Measurements from ENCODE around the gene TAF1A.

Gene TAF1A

DNA sequence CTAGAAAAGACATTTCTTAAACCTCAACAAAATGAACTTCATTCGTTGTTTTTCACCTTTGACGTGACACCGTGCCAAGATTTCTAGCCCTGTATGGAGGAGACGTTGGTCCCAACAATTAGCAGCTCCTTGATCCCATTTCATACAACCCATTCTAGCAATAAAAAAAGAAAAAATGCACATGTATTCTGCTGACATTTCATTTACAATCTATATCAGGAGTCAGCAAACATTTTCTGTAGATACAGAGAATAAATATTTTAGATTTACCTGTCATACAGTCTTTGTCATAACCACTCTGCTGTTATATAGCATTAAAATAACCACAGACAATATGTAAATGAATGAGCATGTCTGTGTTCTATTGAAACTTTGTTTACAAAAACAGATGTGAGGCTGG is 7.0 kb upstream of the TAF1A start:
- no peak for DNase-seq (ENCODE audit: low read depth in 2 of 2)

DNA sequence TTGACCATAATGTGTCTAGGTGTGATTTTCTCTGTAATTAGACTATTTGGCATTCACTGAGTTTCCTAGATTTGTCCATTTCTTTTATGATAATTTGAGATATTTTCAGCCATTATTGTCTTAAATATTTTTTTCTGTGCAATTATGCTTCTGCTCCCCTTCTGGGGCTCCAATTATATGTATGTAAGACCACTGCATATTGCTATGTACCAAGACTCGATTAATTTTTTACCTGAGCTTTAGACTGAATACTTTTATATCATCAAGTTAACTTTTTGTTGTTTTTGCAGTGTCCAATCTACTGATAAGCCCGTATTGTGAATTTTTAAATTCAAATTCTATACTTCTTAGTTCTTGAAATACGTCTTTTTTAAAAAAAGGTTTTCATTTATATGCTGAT is 5.1 kb upstream of the TAF1A start:
- no peak for DNase-seq (ENCODE audit: low read depth in 2 of 2)

DNA sequence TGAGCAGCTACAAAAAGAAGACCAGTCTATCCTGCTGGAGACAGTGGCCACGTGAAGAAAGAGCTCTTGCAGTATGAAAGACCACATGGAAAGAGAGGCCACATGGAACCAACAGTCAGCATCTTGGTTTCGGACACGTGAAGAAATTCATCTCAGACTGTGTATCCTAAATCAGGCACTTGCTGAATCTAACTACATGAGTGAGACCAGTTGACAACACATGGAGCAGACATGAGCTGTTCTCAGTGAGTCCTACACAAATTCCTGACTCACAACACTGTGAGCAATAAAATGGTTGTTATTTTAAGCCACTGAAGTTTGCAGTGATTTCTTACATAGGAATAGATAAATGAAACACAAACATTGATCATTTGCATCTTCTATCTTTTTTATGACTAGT is 2.4 kb upstream of the TAF1A start:
- no peak for DNase-seq (ENCODE audit: low read depth in 2 of 2)

DNA sequence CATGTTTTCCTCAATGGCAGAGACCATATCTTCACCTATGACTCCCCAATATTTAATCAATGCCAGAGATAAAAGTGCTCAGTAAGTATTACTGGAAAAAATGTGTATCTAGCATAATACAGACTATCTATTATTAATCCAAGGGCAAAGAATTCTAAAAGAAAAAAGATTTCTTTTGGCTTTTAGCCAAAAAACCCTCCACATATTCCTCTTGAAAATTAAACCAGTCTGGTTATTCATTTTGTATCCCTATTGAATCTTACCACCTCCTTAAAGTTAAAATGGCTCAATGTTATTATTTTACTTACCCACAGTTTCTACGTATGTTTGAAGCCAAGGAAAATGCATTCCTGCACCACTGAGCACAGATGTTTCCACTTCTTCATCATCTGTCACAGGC is 1.6 kb downstream of the TAF1A start:
- no peak for DNase-seq (ENCODE audit: low read depth in 2 of 2)

DNA sequence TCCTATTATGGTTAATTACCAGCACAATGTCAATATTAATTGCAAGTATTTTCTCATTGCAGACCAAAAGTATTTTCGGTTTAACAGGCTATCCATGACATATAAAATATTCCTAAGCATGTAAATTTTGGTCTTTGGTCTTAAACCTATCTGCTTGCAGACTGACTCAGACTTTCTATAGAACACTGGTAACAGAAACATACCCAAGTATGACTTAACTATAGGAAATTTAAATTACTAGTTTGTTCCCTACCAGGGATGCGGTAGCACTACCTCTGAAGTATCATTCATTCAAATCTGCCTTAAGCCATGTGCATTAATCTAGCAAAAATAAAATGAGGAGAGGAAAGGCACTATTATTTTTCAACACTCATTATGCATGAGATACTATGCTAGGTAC is 2.9 kb downstream of the TAF1A start:
- DNase-seq (ENCODE audit: low read depth in 2 of 2): no peak

DNA sequence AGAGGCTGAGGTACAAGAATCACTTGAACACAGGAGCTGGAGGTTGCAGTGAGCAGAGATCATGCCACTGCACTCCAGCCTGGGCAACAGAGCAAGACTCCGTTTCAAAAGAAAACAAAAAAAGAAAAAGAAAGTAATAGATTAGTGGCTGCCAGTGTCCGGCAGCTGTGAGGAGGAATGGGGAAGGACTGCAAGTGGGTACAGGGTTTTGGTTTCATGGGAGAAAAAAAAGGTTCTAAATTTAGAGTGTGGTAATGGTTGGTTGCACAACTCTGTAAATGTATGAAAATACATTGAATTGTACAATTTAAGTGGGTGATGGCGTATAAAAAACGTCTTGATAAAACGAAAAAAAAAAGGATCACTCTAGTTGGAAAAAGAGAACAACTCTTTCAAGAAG is 6.7 kb downstream of the TAF1A start:
- DNase-seq (ENCODE audit: low read depth in 2 of 2): no peak

DNA sequence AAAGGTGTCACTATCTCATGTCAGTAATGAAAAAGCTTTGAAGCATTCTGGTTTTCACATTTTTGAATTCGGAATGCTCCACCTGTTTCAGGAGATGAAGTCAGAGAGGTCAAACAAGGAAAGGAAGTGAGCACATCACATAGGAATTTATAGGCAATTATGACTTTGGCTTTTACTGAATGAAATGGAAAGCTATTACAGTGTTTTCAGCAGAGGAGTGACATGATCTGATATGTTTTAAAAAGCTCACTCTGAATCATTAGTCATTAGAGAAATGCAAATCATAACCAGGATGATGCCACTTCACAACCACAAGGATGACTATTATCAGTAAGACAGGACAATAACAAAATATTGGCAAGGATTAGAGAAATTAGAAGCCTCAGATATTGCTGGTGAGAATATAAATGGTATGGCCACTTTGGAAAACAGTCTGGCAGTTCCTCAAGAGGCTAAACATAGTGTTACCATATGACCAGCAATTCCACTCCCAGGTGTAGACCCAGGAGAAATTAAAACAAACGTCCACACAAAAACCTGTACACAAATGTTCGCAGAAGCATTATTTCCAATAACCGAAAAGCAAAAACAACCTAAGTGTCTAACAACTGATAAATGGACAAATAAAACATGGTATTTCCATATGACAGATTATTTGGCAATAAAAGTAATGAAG is 7.5 kb downstream of the TAF1A start:
- DNase-seq (ENCODE audit: low read depth in 2 of 2): no peak

DNA sequence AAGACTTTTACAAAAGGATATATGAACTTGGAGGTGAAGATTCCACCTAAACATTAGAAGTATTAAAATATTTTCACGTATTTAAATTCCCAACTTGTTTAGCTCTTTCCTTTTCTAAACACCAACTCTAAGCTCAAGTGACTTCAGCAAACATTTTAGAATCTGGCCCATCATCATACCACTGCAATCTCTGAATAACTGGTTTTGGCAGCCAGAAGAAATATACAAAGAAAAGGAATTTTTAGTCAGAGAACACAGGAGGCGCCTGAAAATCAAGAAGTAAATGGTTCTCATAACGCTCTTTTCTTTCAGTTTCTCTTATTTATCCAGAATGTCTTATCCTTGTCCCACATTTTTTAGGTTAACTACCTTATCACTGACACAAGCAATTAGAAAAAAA is 10.4 kb downstream of the TAF1A start:
- no peak for DNase-seq (ENCODE audit: low read depth in 2 of 2)

DNA sequence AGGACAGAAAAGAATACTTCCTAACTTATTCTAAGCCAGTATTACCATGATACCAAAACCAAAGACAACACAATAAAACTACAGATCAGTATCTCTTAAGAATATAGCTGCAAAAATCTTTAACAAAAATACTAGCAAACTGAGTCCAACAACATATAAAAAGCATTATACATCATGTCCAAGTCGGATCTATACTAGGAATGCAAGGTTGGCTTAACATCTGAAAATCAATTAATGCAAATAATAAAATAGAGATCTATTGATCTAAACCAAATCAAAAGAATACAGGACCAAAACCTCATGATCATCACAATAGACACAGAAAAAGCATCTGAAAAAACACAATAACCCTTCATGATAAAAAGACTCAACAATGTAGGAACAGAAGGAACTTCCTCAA is 18.9 kb downstream of the TAF1A start:
- no peak for DNase-seq (ENCODE audit: low read depth in 2 of 2)

DNA sequence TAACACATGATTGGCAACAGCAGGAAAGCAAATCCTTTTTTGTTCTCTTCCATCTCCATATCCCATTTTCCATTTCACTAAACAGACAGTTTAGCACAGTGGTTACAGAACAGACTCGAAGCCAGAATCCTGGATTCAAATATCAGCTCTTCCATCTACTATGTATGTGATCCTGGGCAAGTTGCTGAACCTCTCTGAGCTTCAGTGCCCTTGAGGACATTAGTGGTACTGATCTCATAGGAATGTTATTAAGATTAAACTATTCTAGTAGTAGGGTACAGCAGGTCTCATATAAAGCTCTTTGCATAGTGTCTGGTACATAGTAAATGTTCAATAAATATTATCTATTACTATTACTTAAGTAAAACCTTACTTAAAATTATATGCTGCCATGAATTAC is 28.1 kb downstream of the TAF1A start:
- no peak for DNase-seq (ENCODE audit: low read depth in 2 of 2)

DNA sequence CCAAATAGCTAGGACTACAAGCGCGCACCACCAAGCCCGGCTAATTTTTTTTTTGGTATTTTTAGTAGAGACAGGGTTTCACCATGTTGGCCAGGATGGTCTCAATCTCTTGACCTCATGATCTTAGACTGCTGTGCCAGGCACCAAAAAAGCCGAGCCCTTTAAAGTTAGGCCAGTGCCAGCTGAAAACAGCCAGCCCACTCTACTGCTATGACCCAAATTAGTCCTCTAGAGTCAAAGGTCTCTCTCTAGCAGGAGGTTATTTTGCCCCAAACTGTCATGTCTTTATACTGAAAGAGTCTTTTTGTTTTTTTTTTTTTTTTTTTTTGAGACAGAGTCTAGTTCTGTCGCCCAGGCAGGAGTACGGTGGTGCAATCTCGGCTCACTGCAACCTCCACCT is 32.2 kb downstream of the TAF1A start:
- DNase-seq (ENCODE audit: low read depth in 2 of 2): no peak

DNA sequence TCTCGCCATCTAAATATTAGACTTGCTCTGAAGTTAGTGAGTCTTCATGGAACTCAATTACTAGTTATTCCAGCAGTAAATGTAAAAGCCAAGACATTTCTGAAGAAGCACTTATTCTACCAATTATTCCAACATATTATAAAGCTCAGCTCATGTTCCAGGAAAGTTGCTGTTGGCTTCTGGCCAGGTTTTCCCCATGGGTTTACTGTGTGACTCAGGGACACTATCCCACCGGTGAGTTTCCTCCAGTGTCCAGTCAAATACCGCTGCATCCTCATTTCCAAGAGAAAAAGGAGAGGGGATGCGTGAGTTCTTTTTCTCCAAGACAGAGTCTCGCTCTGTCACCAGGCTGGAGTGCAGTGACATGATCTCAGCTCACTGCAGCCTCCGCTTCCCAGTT is 32.6 kb downstream of the TAF1A start:
- no peak for DNase-seq (ENCODE audit: low read depth in 2 of 2)

DNA sequence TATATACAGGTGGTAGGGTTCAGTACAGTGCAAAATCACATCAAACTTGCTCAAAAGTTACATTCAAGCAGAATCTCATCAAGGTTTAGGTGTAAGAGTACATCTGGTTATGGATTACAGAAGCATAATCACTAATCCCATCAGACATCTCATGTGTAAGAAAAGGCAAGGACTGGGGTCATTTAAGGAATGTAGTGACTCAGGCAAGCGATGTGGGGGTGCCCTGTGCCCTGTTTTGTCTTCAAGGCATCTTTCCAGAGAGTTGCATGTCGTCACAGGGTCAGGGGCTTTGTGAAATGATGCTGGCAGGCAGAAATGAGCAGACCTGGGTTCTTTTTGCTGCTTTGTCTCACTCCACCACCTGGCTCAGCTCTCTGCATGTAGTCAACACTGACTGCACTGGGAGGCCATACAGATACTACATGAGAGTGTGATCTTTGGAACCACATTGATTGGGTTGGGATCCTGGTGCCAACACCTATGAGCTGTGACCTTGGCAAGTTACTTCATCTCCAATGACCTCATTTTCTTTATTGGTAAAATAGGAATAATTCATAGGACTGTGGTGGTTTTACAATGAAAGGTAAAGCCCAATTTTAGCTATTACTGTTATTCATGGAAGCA is 33.6 kb downstream of the TAF1A start:
- DNase-seq (ENCODE audit: low read depth in 2 of 2): no peak

DNA sequence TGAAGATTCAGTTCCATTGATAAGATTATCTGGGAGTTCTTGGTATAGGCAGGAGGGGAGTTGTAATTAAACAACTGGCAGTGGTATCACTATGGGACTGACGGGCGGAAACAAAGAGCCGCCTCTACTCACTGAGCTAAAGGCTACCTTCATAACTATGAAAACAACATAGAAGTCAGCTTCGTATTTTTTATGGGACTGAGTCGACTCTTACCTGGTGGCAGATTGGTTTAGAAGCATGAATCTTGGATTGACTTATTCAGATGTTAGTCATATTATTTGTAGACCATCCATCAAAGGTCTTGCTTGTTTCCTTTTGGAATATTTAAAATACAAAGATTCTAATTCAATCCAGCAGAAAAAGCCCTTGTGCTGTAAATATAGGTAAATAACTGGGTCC is 35.6 kb downstream of the TAF1A start:
- no peak for DNase-seq (ENCODE audit: low read depth in 2 of 2)

DNA sequence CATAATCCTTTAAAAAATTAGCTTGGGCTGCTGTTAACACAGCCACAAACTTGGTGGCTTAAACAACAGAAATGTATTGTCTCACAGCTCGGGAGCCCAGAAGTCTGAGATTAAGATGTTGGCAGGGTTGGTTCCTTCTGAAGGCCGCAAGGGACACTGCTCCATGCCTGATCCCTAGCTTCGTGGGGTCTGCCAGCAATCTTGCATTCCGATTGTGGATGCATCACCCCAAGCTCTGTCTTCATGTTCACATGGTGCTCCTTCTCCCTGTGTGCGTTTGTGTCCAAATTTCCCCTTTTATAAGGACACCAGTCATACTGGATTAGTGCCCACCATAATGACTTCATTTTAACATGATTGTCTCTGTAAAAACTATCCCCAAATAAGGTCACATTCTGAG is 36.9 kb downstream of the TAF1A start:
- no peak for DNase-seq (ENCODE audit: low read depth in 2 of 2)

DNA sequence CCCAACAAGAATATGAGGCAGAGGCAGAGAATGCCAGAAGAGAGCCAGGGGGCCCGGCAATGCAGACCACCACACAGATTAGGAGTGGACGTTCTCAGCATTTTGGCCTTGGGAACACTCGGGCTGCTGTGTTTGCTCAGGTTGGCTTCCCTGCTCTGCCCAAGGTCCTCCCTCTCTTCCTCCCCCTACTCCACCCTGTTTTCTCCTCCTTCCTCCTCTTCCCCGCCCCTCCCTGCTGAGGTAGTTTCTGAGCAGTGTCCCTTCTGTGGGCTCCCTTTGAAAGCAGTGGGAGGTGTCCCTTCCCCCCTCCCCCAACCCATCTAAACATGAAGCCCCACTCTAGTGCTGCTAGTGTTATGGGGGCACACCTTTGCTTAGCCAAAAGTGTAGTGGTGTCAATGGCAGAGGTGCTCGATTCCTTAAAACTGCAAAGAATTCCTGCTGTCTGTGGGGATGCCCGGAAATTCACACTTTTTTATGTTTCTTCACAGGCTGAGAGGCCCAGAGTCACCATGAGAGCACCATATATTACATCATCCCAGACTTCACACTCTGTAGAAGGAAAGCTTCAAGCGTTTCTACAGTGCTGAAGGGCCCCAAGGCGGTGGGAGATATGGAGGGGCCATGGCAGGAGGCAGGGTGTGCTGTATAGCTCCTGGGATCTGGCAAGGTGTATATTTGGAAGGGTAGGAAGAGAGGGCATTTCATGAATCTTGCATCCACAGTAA is 41.6 kb downstream of the TAF1A start, which contains the start of gene HHIPL2:
Gene HHIPL2 (minus strand): TSS at position 161 of the 728 bp plus-strand sequence. CDS start 60 bp downstream, at position 101.
- DNase-seq (ENCODE audit: low read depth in 2 of 2): no peak

DNA sequence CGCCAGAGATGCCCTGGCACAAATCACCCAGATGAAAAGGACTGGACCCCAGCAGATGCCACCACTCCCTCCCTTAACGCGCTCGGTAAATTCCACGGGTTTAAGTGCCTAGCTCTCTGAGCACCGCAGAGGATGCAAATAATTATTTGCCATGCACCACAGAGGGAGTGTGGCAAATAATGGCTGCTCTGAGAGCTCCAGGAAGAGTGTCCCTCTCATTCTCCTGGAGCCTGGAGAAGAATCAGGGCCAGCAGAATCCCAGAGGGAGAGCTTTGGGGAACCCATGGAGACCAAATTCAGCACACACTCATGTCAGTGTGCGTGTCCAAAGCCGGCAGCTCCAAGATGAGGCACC is 42.5 kb downstream of the TAF1A start:
- no peak for DNase-seq (ENCODE audit: low read depth in 2 of 2)

DNA sequence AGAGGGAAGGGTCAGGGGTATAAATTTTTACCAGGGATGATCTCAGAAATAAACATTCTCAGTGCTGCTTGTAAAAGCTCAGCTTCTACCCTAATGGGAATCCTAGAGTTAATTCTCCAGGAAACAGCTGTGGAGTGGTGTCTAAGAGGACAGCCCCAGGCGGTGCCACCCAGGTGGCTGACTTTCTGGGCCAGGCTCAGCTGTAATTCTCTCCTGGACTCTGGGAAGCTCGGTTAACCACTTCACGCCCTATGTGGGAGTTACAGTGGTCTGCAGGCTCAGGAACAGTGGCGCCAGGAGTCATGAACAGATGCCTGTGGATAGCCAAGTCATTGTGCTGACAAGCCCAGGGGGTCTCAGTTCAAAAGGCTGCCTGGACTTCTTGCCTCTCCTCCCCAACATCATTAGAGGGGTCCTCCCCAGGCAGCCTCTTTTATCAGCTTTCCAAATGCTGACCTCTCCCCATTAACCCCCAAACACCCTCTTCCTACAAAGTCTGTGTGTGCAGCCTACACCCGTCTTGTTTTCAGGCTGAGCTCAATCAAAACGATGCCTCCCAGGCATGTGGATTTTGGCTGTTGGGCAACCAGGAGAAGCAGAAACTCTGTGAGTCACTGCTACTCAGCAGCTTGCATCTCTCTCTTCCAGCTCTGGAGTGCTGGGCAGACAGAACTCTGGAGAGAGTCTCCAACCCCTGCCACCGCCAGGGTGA is 43.0 kb downstream of the TAF1A start:
- DNase-seq (ENCODE audit: low read depth in 2 of 2): peak; percentile 49 to 62

DNA sequence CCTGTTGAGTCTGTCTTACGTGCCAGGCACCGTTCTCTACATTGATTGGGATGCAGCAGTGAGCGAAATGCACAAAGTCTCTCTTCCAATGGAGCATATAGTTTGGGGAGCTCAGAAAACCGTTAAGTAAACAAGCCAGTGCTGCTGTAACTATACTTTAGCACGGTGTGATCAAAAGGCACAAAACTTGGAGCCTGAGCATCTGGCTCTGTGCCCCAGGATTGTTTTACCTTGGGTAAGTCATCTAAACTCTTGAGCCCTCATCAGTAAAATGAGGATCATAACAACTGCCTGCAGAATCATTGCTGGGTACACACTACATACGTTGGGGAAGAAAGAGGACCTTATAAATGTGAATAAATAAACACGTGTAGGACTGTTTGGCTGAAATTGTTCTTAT is 43.6 kb downstream of the TAF1A start:
- no peak for DNase-seq (ENCODE audit: low read depth in 2 of 2)

DNA sequence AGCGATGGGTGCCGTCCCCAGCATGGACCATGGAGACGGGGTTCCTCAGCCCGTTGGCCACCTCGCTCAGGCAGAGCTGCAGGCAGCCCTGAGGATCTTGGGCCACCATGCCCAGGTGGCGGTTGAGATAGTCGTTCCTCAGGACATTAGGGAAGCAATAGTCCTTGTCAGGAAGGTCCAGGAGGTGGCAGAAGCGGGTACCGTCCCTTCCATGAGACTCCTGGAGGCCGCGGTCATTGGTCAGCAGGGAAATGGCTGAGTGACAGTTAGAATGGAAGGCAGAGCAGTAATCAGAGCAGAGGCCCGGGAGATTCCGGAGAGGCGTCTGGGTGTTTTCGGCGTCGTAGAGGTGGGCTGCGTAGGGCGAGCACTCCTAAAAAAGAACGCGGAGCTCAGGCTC is 45.9 kb downstream of the TAF1A start:
- no peak for DNase-seq (ENCODE audit: low read depth in 2 of 2)

DNA sequence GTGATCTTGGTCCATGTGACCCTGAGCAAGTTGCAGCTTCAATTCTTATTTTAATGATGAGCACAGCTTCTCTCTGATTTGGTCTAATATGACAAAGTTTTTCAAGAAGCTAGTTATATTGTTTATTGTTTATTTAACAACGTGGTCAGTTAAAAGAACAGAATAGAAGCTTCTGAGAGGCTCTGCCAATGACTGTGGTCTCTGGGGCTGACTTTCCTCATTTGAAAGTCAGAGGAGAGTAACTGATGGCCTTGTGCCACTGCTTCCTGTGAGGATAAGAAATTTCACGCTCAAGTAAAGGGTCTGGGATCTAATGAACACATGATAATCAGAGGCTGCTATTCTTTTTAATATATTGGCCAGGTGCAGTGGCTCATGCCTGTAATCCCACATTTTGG is 49.1 kb downstream of the TAF1A start:
- DNase-seq (ENCODE audit: low read depth in 2 of 2): no peak

DNA sequence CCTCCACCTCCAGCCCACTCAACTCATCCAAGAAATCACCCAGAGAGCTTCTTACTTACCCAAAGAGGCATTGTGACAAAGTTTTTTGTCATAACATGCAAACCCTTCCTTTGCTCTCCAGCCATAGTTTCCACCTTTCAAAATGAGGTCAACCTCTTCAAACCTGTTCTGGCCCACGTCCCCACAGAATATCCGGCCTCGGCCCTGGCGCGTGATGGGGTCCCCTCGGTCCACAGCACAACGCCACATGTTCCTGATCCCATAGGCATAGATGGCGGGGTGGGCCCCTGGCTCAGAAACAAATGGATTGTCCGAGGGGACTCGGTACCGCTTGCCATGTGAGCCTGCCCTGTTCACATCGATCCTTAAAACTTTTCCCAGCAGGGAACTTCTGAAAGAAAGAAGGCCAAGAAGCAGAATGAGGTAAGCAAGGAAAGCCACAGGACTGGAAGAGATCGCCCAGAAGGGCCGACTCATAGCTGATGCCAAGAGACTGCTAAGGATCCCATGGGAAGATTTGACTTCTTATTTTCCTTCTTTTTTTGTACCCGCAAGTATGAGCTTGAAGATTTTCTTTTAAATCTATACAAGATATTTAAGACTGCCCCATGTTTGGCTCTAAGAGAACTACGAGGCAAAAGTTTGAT is 49.7 kb downstream of the TAF1A start:
- no peak for DNase-seq (ENCODE audit: low read depth in 2 of 2)

Measured in fibroblast of skin of left quadriceps (primary cell).